Fibroblast of skin of left biceps (primary cell): ENCODE data around the gene ITPR2.

Source experiments
- DNase-seq, 2 experiments: peaks; one replicate each; pipeline ENCODE4 v3.0.0-alpha.2; 2013; ENCODE audit warnings: low read depth in 2 of 2

ITPR2 gene

GRCh38 chr12:26402648-26403047 is 430.3 kb downstream of the ITPR2 start:
- DNase-seq: no peak

- no peak for DNase-seq
These were observed 431.1 kb downstream of the ITPR2 start for GRCh38 chr12:26401874-26402273.

GRCh38 chr12:26400627-26401026 is 432.4 kb downstream of the ITPR2 start:
- no peak for DNase-seq

GRCh38 chr12:26399381-26399780 is 433.6 kb downstream of the ITPR2 start:
- DNase-seq: no peak

GRCh38 chr12:26396402-26396801 is 436.6 kb downstream of the ITPR2 start:
- DNase-seq: no peak

- DNase-seq: no peak
These were observed 443.7 kb downstream of the ITPR2 start for GRCh38 chr12:26389343-26389742.

GRCh38 chr12:26384536-26384935 is 448.5 kb downstream of the ITPR2 start:
- no peak for DNase-seq

GRCh38 chr12:26383041-26383440 is 450.0 kb downstream of the ITPR2 start:
- DNase-seq: no peak

GRCh38 chr12:26380897-26381296 is 452.1 kb downstream of the ITPR2 start:
- DNase-seq: no peak

- no peak for DNase-seq
These were observed 453.1 kb downstream of the ITPR2 start for GRCh38 chr12:26379777-26380467.

- DNase-seq: no peak
These were observed 454.3 kb downstream of the ITPR2 start for GRCh38 chr12:26378711-26379110.

- peak; percentile 13 to 20 for DNase-seq
These were observed 457.9 kb downstream of the ITPR2 start for GRCh38 chr12:26374934-26375680.

- no peak for DNase-seq
These were observed 459.1 kb downstream of the ITPR2 start for GRCh38 chr12:26373606-26374495.

- no peak for DNase-seq
These were observed 460.1 kb downstream of the ITPR2 start for GRCh38 chr12:26372866-26373265.

GRCh38 chr12:26370098-26370497 is 462.9 kb downstream of the ITPR2 start:
- DNase-seq: no peak

- peak; percentile 38 to 44 for DNase-seq
These were observed 463.4 kb downstream of the ITPR2 start for GRCh38 chr12:26369588-26369987.

- no peak for DNase-seq
These were observed 464.8 kb downstream of the ITPR2 start for GRCh38 chr12:26367991-26368730.

GRCh38 chr12:26361964-26362363 is 471.0 kb downstream of the ITPR2 start:
- no peak for DNase-seq

GRCh38 chr12:26360062-26360461 is 472.9 kb downstream of the ITPR2 start:
- DNase-seq: no peak

- DNase-seq: no peak
These were observed 473.4 kb downstream of the ITPR2 start for GRCh38 chr12:26359576-26359975.

GRCh38 chr12:26358651-26359050 is 474.3 kb downstream of the ITPR2 start:
- no peak for DNase-seq

- DNase-seq: no peak
These were observed 485.7 kb downstream of the ITPR2 start for GRCh38 chr12:26347300-26347699.
